ENCODE measurements around the gene ZNRF1.

DNA sequence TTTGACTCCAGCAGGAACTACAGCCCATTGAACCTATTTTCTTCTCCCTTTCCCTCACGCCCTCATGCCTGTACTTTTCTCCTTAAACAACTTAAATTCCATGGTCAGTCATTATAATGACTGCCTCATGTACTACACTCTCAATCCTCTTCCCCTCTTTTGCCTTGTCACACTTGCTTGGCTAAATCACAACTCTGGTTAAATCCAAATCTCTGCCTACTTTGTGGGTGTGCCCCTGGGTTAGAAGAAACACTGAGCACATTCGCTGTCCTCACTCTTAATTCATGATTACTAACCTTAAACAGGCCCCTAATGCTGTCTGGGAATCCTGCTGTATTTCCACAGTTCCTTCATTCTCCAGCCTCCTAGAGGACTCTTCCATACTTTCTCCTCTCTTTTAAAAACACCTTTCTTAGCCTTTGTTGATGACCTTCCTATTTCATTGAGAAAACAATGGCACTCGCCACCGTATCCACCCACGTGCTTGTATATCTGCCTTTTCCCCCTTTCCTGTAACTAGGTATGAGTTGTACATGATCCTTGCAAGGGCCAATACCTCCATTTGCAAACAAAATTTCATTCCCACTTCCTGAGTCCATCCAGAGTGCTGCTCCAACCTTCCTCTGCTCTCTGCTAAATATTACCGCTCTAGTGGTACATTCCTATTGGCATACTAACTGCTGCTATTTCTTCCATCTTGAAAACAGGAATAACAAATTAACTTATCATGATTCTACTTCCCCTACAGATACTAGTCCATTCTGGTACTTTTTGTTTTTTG, 28.9 kb downstream of the ZNRF1 start:
- TF ChIP-seq ATF3 (IDR thresholded peaks at IDR 0.05): no peak
- TF ChIP-seq JUND (IDR thresholded peaks at IDR 0.05): no peak
- TF ChIP-seq CTCF (IDR thresholded peaks at IDR 0.05 in 2 of 3, conservative IDR thresholded peaks at IDR 0.05 in 1 of 3; ENCODE audit: borderline replicate concordance in 1 of 3, insufficient read depth in 1 of 3, low read depth in 2 of 3, low read length in 2 of 3): no peak
- TF ChIP-seq ZNF274 (IDR thresholded peaks at IDR 0.05; ENCODE audit: low read depth, low read length): no peak
- TF ChIP-seq ZBTB33 (IDR thresholded peaks at IDR 0.05; ENCODE audit: extremely low read depth, insufficient replicate concordance, low read length): no peak
- no peak for TF ChIP-seq REST (IDR thresholded peaks at IDR 0.05; ENCODE audit: low read depth)
- TF ChIP-seq POLR2A (IDR thresholded peaks at IDR 0.05; ENCODE audit: borderline replicate concordance, extremely low read depth, insufficient read depth, insufficient read length): no peak
- TF ChIP-seq, protein P1, sequence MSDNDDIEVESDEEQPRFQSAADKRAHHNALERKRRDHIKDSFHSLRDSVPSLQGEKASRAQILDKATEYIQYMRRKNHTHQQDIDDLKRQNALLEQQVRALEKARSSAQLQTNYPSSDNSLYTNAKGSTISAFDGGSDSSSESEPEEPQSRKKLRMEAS (IDR thresholded peaks at IDR 0.05): no peak
- no peak for TF ChIP-seq EZH2phosphoT487 (IDR thresholded peaks at IDR 0.05; ENCODE audit: borderline replicate concordance)
- TF ChIP-seq RAD21 (IDR thresholded peaks at IDR 0.05; ENCODE audit: low read depth): no peak
- no peak for TF ChIP-seq SP1 (IDR thresholded peaks at IDR 0.05; ENCODE audit: low read depth)
